ENCODE data around the gene PCSK6.

The PCSK6 gene

DNA sequence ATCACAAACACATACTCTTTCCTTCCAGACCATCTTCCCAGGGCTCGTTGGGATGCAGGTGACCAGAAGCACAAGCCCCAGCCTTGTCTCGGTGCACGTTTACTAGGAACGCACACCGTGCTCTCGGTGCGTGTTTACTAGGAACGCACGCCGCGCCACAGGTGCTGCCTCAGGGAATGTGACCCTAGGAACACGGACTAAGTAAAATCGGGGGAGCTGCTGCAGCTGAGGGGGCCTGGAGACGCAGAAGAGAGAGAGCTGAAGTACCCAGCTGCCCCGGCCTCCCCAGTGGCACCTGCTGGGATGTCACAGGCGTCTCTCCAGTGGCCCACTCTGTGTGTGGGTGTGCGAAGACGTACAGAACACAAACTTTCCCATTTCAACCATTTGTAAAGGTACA is 103.5 kb downstream of the PCSK6 start:
- no peak for DNase-seq (ENCODE audit: low read depth)
- TF ChIP-seq, protein P1, sequence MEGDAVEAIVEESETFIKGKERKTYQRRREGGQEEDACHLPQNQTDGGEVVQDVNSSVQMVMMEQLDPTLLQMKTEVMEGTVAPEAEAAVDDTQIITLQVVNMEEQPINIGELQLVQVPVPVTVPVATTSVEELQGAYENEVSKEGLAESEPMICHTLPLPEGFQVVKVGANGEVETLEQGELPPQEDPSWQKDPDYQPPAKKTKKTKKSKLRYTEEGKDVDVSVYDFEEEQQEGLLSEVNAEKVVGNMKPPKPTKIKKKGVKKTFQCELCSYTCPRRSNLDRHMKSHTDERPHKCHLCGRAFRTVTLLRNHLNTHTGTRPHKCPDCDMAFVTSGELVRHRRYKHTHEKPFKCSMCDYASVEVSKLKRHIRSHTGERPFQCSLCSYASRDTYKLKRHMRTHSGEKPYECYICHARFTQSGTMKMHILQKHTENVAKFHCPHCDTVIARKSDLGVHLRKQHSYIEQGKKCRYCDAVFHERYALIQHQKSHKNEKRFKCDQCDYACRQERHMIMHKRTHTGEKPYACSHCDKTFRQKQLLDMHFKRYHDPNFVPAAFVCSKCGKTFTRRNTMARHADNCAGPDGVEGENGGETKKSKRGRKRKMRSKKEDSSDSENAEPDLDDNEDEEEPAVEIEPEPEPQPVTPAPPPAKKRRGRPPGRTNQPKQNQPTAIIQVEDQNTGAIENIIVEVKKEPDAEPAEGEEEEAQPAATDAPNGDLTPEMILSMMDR (IDR thresholded peaks at IDR 0.05; ENCODE audit: low read length, missing control alignments) = no peak
- H3K4me3 ChIP-seq (replicated peaks; ENCODE audit: low read depth, low read length) = no peak overlapping the region

DNA sequence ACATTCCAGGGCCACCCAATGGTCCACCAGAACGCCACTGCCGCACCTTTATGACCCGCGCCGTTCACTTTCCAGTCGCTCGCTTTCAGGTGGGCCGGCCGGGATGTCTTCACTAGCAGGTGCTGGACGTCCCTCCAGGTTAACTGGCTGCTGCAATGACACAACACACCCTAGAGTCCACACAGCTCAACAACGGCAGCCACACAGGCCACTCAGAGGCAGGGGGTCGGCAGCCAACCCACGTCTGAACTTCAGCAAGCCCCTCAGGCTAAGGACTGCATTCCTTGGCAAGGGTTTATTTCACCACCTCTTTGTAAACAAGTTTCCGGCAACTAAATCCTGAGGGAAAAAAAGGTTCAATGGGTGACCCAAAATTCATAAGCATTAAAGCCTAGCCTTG is 105.2 kb downstream of the PCSK6 start:
- TF ChIP-seq, protein P1 (IDR thresholded peaks at IDR 0.05; ENCODE audit: low read length, missing control alignments) = no peak
- no peak overlapping the region for H3K4me3 ChIP-seq (replicated peaks; ENCODE audit: low read depth, low read length)
- no peak for DNase-seq (ENCODE audit: low read depth)

DNA sequence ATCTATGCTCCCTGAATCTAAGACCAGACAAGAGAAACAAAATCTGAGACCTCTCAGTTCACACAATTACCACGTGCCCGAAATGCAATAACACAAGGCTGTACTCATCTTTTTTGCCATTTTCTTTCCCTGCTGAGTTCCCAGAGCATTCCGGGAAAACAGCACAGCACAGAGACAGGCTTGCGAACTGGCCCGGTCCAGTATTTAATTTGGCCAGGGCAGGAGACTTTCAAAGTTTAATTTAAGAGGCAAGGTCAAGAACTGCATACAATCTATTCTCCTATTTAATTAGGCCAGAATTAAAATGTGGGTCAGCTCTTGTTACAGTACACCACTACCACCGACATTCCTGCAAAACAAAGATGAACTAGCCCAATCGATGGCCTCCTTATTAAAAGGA is 107.0 kb downstream of the PCSK6 start:
- H3K4me3 ChIP-seq (replicated peaks; ENCODE audit: low read depth, low read length) = no peak overlapping the region
- DNase-seq (ENCODE audit: low read depth) = no peak
- TF ChIP-seq, protein P1 (IDR thresholded peaks at IDR 0.05; ENCODE audit: low read length, missing control alignments) = no peak

DNA sequence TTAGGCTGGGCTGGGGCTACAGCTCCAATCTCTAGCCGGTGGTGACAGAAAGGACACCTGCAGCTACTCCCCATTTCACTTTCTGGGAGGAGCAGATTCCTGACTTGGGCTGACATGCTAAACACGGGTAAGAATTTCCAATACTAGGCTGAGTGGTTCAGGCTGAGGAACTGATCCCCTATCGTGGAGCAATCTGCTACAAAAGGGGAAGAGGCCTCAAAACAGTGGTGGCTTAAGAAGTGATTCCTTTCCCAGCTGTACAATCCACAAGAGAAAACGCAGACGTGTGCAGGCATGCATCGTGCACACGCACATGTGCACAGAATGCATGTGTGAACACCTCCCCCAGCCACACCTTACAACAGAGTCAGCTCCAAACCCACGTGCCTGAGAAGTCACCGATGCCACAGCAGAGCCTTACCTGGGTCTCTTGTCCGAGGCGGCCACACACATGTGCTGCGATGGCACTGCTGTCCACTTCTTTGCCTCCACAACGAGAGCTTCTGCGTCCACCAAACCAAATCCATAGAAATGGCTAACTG is 107.8 kb downstream of the PCSK6 start:
- DNase-seq (ENCODE audit: low read depth) = no peak
- TF ChIP-seq, protein P1 (IDR thresholded peaks at IDR 0.05; ENCODE audit: low read length, missing control alignments) = no peak
- H3K4me3 ChIP-seq (replicated peaks; ENCODE audit: low read depth, low read length) = no peak overlapping the region

DNA sequence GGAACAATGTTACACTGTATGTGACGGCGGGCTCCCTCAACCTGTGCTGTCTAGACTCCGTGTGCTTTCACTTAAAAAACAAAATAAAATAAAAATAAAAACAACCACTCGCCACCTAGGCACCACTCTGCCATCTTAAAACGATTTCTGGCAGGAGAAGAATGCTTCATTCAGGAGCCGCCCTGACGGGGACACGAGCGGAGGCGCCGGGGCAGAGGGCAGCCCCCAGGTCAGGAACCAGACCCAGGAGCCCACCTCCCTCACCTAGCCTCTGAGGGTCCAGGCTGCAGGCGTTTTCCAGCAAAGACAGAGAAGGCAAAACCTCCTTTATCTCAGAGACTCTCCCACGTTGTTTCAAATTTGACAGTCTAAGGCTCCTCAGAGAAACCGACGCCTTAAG is 109.4 kb downstream of the PCSK6 start:
- H3K4me3 ChIP-seq (replicated peaks; ENCODE audit: low read depth, low read length) = no peak overlapping the region
- no peak for DNase-seq (ENCODE audit: low read depth)
- TF ChIP-seq, protein P1 (IDR thresholded peaks at IDR 0.05; ENCODE audit: low read length, missing control alignments) = no peak

DNA sequence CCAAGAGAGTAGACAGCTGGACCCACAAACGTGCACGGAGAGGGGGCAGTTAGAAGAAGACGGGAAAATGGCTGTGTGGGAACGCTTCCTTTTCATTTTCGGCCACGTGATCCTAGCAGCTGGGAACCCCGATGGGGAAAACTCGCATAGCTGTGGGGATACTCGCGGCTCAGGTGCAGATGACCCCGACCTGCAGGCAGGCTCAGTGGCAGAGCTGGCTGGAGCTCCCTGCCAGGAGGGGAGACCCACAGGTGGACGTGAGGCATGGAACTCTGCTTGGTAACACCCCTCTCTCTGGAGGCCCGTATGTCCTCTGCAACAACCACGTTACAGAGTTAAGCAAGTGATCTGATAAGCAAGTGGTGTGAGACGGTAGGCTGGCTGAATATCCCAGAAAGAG is 109.9 kb downstream of the PCSK6 start:
- TF ChIP-seq, protein P1 (IDR thresholded peaks at IDR 0.05; ENCODE audit: low read length, missing control alignments) = no peak
- H3K4me3 ChIP-seq (replicated peaks; ENCODE audit: low read depth, low read length) = no peak overlapping the region
- no peak for DNase-seq (ENCODE audit: low read depth)

DNA sequence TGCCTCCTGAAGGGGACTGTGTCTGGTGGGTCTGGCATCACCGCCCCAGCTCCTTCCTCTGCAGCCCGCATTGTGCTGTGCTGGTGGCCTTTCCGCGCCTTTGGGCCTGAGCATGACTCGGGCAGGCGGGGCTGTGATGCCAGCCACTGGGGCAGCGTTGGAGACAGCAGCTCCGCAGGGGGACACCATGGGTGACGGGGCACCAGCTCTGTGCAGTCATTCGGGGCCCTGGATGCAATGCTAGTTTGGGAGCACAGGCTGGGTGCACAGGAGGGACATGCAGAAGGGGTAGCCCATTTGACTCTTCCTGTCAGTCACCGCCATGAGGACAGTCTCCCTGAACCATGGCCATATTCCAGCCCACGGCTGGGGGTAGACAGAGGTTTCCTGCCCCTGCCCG is 110.6 kb downstream of the PCSK6 start:
- DNase-seq (ENCODE audit: low read depth) = no peak
- no peak overlapping the region for H3K4me3 ChIP-seq (replicated peaks; ENCODE audit: low read depth, low read length)
- TF ChIP-seq, protein P1 (IDR thresholded peaks at IDR 0.05; ENCODE audit: low read length, missing control alignments) = no peak

Data from fibroblast of pulmonary artery (primary cell).